LNCAP (cell line): Measurements from ENCODE around the gene ALDH7A1.

Source experiments
- TF ChIP-seq, protein P1 (sequence below): fragments of 450-650 bp; IDR thresholded peaks from 2 replicates; pipeline ENCODE4 v1.5.1; 2017; ENCODE audit warnings: mild to moderate bottlenecking

ALDH7A1 gene

DNA sequence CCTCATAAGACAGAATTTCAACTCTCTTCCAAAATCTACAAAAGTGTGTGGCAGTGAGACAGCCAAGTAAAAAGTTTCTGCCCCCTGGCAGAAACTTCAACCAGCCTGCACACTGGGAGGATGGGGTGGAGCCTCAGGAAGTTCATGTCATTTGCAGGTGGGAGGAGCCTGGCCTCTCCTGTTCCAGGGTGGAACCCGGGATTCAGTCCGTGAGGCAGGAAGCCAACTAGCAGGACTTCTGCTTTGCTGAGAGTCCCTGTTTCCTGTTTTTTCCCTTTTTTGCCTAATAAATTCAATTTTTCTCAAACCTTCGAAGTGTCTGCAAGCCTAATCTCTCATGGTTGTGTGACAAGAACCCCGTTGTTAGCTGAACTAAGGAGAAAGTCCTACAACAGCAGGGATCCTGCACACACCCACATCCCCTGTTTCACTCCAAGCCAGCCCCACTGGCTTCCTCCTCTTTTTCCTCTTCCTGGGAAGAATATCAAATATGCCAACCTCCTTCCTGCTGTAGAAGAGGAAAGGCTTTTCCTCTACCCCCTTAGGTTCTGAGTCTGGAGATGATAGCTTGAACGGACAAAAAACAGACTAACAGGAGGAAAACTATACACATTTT, 69.3 kb downstream of the ALDH7A1 start:
- TF ChIP-seq, protein P1, sequence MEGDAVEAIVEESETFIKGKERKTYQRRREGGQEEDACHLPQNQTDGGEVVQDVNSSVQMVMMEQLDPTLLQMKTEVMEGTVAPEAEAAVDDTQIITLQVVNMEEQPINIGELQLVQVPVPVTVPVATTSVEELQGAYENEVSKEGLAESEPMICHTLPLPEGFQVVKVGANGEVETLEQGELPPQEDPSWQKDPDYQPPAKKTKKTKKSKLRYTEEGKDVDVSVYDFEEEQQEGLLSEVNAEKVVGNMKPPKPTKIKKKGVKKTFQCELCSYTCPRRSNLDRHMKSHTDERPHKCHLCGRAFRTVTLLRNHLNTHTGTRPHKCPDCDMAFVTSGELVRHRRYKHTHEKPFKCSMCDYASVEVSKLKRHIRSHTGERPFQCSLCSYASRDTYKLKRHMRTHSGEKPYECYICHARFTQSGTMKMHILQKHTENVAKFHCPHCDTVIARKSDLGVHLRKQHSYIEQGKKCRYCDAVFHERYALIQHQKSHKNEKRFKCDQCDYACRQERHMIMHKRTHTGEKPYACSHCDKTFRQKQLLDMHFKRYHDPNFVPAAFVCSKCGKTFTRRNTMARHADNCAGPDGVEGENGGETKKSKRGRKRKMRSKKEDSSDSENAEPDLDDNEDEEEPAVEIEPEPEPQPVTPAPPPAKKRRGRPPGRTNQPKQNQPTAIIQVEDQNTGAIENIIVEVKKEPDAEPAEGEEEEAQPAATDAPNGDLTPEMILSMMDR, result no peak

DNA sequence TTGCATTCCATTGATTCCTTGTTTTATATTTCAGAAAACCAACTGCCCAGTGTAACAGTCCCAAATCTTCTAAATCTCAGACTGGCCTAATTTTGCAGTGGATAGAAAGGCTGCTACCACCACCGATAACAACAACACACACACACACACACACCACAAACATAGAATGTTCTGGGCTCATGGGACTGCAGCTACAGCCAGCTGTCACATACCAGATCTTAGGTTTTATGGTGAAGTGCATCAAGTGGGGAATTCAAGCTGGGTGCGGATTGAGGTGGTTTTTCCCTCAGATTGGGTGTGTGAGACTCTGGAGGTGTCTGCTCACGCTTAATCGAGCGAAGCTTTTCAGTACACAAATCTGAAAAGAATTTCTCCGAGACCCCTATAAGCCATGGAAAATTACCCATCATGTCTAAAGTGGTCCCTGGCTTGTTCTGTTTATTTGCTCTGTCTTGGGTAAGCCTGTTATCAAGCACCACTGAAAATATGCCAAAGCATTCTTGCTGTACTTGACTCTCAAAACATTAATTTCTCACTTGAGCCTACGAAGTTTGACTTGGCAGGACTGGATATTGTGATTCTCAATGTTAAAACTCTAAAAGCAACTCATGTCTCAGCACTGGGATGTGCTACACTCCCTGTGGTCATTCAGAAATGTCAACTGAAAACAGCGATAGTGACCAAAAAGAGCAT, 71.1 kb downstream of the ALDH7A1 start:
- TF ChIP-seq, protein P1, result no peak

DNA sequence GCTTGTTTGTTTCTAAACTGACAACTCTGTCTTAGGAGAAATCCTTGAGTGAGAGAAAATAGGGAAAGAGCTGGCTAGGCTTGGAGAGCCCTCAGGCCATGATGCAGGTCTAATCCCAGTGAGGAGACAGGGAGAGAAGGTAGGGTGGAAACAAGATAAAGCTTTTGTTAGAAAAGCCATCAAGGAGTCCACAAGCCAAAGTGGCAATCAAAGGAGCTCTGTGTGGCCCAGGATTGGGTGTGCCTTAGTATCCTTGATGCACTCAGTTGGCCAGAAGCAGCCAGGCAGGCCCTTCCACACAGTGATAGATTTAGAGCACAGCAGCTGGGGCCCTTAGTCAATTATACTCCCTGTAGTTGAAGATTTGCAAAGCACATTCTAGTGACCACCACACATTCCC, 73.9 kb downstream of the ALDH7A1 start:
- TF ChIP-seq, protein P1, result no peak

DNA sequence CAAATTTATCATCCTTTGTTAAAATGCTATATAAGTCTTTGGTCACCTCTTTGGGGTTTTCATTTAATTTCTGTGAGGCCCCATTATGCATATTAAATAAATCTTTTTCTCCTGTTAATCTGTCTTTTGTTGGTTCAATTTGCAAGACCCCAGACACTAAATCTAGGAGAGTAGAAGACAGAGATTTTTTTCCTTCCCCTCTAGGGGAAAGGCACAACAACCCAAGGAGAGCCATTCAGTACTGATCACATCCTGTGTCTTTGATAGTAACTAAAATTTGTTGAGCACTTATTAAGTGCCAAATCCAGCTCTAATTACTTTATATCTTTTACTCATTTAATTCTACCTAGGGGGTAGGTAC, 74.4 kb downstream of the ALDH7A1 start:
- TF ChIP-seq, protein P1, result no peak

DNA sequence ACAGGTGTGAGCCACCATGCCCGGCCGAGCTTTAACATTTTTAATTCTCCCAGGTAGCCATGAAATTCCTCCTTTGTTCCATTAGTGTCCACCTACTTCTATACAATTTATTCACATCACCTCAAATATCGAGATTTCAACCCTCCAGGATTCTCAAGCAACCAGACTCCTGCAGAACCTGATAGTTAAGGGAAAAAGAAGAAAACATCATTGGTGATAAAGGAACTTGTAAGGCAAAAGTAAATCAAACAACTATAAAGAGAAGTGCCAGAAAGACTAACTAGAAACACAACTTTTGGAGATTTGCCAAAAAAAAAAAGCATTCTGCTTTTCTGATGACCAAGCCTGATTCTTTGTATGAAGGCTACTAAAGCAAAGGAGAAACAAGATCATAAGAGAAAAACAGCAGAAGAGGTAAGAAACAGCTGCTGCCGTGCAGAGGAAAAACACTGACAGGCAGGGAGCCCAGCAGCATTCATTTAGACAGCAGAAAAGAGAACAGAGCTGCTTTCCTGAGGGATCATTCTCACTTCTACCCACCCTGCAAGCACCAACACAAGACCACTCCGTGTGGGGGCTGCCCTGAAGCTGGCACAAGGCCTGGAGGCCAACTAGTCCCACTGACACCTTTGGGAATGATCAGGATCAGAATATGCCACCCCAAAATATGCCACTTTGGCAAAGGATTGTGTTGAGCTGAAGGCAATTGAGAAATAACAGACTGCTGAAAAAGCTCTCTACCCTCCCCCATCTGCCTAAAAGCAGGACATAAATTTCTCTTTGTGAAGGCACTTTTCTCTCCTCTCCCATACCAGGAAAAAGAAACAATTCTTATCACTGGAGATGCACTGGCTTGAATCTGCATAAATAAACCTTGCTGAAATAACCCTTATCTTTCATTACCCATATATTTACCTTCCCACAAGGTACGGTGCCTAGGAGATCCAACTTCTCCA, 75.1 kb downstream of the ALDH7A1 start:
- TF ChIP-seq, protein P1, result no peak

DNA sequence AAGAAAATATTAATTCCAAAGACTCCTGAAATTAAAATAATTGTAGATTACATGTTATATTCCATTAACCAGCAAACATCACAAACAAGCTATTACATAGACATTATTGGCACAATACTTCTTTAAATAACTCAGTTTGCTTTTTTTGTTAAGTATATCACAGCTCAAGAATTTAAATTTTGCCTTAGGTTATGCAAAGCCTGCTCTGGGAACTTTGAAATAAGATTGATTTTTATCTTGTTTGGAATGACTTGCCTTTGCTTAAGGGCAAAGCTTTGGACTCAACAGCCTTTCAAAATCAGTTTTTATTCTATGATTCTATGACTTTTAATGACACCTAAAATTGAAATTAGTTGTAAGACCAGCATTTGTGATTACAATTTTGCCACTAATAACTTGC, 78.2 kb downstream of the ALDH7A1 start:
- TF ChIP-seq, protein P1, result no peak

DNA sequence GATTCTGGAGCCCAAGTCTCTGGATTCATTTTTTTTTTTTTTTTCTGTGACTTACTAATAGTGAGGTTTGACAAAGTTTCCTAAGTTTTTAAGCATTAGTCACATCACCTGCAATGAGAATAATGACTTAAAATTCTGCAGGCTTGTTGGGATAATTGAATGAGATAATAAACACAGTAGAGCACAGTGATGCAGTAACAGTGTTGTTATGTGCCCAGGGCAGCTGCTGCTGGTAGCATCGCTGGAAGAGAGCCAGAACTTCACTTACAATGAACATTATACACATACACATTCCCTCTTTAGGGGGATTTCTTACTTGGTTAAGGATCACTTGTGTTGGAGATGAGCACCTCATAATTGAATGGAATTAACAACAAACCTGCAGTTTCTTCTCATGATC, 78.9 kb downstream of the ALDH7A1 start:
- TF ChIP-seq, protein P1, result no peak
